ENCODE results near the gene RPS13. TPM values are rescaled to one million over a fixed set of nuclear protein-coding genes. Genes with fewer than 3 reads are reported as not detected.
"Not testable (repeated sequence)": the region's sequence is repeated elsewhere in the genome, so short reads cannot be mapped to it uniquely, and the experiment has no call there.

The RPS13 gene
- total RNA-seq, 1 donor from 2014 or later = 830 TPM

DNA sequence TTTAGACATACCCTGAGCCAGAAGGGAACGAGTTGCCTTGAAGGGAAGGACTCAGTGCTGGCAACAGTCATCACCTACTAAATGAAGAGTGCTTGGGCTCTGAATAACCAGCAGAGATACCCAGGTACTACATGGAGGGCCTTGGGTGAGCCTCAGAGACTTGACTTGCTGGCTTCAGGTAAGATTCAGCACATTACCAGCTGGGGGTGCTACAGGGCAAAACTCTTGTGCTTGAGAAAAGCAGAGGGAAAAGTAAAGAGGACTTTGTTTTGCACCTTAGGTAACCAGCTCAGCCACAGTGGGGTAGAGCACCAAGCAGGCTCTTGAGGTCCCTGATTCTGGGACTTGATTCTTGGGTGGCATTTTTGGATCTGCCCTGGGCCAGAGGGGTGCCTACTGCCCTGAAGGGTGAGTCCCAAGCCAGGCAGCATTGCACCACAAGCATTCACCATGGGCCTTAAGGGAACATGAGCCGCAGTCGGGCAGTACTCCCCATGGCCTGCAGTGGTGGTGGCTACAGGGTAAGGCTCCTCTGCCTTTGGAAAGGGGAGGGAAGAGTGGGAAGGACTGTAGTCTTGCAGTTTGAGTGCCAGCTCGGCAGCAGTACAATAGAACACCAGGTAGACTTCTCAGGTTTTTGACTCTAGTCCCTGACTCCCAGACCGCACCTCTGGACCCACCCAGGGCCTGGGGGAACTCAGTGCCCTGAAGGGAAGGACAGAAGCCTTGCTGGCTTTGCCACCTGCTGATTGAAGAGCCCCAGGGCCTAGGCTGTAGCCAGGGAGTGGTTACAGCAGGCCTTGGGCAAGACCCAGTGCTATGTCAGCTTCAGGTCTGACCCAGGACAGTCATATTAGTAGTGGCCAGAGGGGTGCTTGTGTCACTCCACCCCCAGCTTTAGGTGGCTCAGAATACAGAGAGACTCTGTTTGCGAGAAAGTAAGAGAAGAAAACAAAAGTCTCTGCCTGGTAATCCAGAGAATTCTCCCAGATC is 40.5 kb downstream of the RPS13 start:
- DNase-seq (ENCODE audit: low spot score) = peak; percentile 73

DNA sequence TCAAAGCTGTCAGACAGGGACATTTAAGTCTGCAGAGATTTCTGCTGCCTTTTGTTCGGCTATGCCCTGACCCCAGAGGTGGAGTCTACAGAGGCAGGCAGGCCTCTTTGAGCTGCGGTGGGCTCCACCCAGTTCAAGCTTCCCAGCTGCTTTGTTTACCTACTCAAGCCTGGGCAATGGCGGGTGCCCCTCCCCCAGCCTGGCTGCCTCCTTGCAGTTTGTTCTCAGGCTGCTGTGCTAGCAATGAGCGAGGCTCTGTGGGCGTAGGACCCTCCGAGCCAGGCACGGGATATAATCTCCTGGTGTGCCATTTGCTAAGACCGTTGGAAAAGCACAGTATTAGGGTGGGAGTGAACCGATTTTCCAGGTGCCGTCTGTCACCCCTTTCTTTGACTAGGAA is 43.4 kb downstream of the RPS13 start:
- not testable (repeated sequence) for DNase-seq (ENCODE audit: low spot score)

DNA sequence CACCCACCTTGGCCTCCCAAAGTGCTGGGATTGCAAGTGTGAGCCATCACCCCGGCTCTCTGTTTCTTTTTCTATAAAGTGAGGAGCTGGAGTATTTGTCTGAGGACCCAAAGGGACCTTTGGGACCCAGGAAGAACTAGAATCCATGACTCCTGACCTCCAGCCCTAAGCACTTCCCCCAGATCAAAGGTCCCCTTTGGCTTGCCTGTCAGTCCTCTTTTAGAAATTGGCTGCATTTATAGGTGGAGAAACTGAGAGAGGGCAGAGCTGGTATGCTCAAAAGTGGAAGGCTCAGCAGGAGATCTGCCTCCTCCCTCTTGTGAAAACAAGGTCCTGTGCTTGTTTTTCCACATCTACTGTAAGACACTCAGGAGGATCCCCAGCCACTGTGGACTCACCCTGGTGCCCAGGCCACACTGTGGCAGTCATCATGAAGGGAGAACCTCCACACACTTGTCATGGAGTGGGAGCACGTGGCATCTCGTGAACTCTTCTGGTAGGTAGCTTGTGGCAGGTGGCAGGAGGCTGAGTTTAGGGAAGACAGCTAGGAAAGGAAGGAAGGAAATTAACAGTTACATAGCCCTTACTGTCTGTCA is 50.9 kb downstream of the RPS13 start:
- no peak for DNase-seq (ENCODE audit: low spot score)

DNA sequence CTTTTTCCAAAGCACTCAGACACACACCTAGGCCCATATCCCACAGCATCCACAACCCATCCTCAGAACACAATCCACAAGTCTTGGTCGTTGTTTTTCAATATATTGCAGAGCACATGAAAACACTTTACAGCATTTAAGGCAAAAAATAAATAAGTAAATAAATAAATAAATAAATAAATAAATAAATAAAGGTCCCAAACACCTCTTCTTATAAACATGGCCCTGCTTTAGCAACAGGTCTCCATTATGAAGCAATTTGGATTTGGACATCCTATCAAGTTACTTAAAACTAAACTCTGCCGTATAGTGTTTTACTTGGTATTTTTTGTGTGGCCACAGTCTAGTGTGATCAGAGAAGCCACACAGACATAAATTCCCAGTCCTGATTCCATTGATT is 52.5 kb downstream of the RPS13 start:
- DNase-seq (ENCODE audit: low spot score) = no peak

Other genes with a start within 250 kb of the RPS13 start
- gene PLEKHA7, start 63.3 kb downstream of the RPS13 start, total RNA-seq = 43.2 TPM
- 80.5 TPM for gene PIK3C2A, start 130.3 kb upstream of the RPS13 start, total RNA-seq
- 80.5 TPM for gene NUCB2, start 199.1 kb upstream of the RPS13 start, total RNA-seq